Tibial artery (tissue), 4 donors: ENCODE data around the gene CPSF4L.
"Not testable (repeated sequence)": the region's sequence is repeated elsewhere in the genome, so short reads cannot be mapped to it uniquely, and the experiment has no call there.

ENCODE experiments used
- DNase-seq, 2 donors: peaks; one replicate each; pipeline ENCODE4 v3.0.0-alpha.2; 2019
- H3K27ac ChIP-seq, 2 donors: fragments of 200-600 bp; sonication (generic) in 1 of 2; 1 replicate in 1 of 2; 2 replicates in 1 of 2; pipeline ENCODE4 v1.5.1; 2018 to 2019; ENCODE audit warnings: mild to moderate bottlenecking in 1 of 2
- H3K27me3 ChIP-seq, 2 donors: fragments of 200-600 bp; sonication (generic) in 1 of 2; one replicate each; pipeline versions ENCODE4 v1.5.1 to v1.6.0; 2016 to 2019
- H3K36me3 ChIP-seq, 3 donors: fragments of 200-600 bp; sonication (generic) in 2 of 3; one replicate each; pipeline ENCODE4 v1.5.1; 2016 to 2019; ENCODE audit warnings: mild to moderate bottlenecking in 2 of 3
- H3K4me1 ChIP-seq, 4 donors: fragments of 200-600 bp; sonication (generic) in 2 of 4; 1 replicate in 3 of 4; 2 replicates in 1 of 4; pipeline ENCODE4 v1.5.1; 2016 to 2019
- H3K4me3 ChIP-seq, 2 donors: fragments of 200-600 bp; sonication (generic) in 1 of 2; 1 replicate in 1 of 2; 2 replicates in 1 of 2; pipeline ENCODE4 v1.5.1; 2018 to 2019; ENCODE audit warnings: mild to moderate bottlenecking in 2 of 2
- H3K9me3 ChIP-seq, 3 donors: fragments of 200-600 bp; sonication (generic) in 1 of 3; one replicate each; pipeline ENCODE4 v1.5.1; 2016 to 2019
- intact Hi-C: fragments of 100-400 bp; cut with DNase I; formaldehyde crosslinking; loops from one replicate; pipeline ENCODE4 v1.15.0; 2023; ENCODE audit warnings: low total_unique reads
- TF ChIP-seq, protein P1 (sequence below), 2 experiments: fragments of 200-600 bp in 1 of 2; fragments of 450-650 bp in 1 of 2; IDR thresholded peaks; one replicate each; pipeline ENCODE4 v1.5.1; 2017 to 2019; ENCODE audit warnings: antibody characterized with exemption in 2 of 2, mild to moderate bottlenecking in 1 of 2, moderate library complexity in 1 of 2

CPSF4L gene, protein sequence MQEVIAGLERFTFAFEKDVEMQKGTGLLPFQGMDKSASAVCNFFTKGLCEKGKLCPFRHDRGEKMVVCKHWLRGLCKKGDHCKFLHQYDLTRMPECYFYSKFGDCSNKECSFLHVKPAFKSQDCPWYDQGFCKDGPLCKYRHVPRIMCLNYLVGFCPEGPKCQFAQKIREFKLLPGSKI

DNA sequence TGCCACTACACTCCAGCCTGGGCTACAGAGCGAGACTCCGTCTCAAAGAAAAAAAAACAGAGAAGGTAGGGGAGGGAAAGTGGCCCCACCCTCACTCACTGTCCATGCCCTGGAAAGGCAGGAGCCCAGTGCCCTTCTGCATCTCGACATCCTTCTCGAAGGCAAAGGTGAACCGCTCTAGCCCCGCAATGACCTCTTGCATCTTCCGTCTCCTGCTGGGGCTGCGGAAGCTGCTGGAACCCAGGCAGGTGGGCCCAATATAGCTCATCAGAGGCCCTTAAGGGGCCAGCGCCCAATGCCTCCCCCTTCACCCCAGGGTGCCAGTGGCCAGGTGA, at the start of gene CPSF4L:
Gene CPSF4L, minus strand, starts transcription at position 264 of the 335 bp plus-strand sequence. Its CDS starts 62 bp downstream, at position 202.
- H3K36me3 ChIP-seq: no peaks in the 10 kb centered on the region
- no peaks in the 10 kb centered on the region for H3K27me3 ChIP-seq
- H3K9me3 ChIP-seq: no peaks in the 10 kb centered on the region
- peaks cover 0 to 4% (median 0%) of the 10 kb centered on the region in 4 donors for H3K4me1 ChIP-seq
- DNase-seq: no peak
- H3K27ac ChIP-seq: no peak within 1 kb of the TSS
- H3K4me3 ChIP-seq: no peak within 1 kb of the TSS
- TF ChIP-seq, protein P1, sequence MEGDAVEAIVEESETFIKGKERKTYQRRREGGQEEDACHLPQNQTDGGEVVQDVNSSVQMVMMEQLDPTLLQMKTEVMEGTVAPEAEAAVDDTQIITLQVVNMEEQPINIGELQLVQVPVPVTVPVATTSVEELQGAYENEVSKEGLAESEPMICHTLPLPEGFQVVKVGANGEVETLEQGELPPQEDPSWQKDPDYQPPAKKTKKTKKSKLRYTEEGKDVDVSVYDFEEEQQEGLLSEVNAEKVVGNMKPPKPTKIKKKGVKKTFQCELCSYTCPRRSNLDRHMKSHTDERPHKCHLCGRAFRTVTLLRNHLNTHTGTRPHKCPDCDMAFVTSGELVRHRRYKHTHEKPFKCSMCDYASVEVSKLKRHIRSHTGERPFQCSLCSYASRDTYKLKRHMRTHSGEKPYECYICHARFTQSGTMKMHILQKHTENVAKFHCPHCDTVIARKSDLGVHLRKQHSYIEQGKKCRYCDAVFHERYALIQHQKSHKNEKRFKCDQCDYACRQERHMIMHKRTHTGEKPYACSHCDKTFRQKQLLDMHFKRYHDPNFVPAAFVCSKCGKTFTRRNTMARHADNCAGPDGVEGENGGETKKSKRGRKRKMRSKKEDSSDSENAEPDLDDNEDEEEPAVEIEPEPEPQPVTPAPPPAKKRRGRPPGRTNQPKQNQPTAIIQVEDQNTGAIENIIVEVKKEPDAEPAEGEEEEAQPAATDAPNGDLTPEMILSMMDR (IDR thresholded peaks at IDR 0.05): no peak
- intact Hi-C loops: no loop called here

DNA sequence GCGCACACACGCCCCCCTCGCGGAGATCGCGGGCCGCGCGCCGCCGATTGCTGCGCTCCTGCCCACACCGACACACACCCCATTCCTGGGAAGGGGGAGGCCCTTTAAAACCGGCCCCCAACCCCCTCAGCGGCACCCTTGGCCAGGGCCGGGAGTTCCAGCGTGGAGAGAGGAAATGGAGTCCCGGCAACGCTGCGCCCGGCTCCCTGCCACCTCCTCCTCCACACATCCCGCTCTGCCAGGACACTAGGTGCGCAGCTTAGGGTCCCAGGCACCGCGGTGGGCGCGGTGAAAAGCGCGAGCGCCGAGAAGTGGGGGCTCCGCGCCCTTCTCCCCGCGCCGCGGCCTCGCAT, 49.7 kb upstream of the CPSF4L start:
- Histone ChIP-seq H3K36me3 (no peaks in the 10 kb centered on the region), H3K4me3 (peak overlapping the region; percentile 76 to 94), H3K9me3 (no peaks in the 10 kb centered on the region), H3K27ac (peak overlapping the region; percentile 97 to 98), H3K4me1 (peaks cover 0 to 46% (median 40%) of the 10 kb centered on the region in 4 donors), H3K27me3 (no peaks in the 10 kb centered on the region)
- TF ChIP-seq, protein P1 (IDR thresholded peaks at IDR 0.05): no peak
- no peak for DNase-seq
- intact Hi-C loops: loop anchor here (2.0 kb wide), 2 partner anchors 19 to 79 kb away; a partner anchor contains a TSS

DNA sequence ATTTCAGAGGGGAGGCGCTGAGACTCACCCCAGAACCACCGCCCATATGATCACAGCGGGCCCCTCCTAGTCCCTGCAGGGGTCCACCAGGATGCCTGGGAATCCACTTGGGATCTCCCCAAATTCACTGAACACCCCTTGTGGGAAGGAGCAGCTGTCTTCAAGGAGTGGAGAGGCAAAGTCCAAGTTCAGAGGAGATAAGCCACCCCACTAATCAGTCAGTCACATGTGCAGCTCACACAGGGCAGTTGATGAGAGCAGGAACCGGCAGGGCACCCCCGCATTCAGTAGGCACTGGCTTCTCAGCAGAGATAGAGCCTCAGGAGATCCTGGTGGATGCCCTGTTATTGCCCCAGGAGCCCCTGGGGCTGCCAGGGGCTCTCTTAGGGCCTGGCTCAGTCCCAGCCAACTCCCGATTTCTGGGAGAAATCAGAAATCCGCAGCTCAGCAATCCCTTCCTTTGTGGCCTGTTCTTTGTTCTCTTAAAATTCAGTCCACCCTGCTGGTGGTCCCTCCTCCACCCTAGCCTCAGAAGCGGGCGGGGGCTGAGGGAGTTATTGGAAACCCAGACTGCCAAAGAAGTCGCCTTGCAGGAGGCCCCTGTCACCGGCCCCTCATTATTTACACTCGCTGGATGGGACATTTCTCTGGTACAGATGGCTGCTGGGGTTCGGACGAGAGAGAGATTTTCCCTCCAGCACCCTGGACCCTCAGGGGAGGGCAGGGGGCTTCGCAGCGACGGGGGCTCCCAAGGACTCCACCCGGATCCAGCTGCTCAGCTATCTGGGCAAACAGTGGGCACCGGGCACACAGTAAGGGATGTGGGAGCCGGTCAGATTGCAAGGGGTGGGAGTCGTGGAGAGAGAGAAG, 48.3 kb upstream of the CPSF4L start:
- no peak for DNase-seq
- intact Hi-C loops: loop anchor here (2.0 to 10.0 kb wide), 3 partner anchors 17 to 215 kb away; partner anchors contain the start of gene SLC39A11
- Histone ChIP-seq H3K27me3 (no peaks in the 10 kb centered on the region), H3K4me1 (peaks cover 0 to 60% (median 54%) of the 10 kb centered on the region in 4 donors), H3K4me3 (peak overlapping the region; percentile 76 to 94), H3K27ac (peak overlapping the region; percentile 97 to 98), H3K36me3 (no peaks in the 10 kb centered on the region), H3K9me3 (no peaks in the 10 kb centered on the region)
- TF ChIP-seq, protein P1 (IDR thresholded peaks at IDR 0.05): no peak

DNA sequence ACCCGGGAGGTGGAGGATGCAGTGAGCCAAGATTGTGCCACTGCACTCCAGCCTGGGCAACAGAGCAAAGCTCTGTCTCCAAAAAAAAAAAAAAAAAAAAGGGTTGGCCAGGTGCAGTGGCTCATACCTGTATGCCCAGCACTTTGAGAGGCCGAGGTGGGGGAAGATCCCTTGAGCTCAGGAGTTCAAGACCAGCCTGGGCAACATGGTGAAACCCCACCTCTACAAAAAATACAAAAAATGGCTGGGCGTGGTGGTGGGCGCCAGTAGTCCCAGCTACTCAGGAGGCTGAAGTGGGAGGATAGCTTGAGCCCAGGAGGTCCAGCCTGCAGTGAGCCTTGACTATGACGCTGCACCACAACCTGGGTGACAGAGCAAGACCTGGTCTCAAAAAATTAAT, 47.3 kb upstream of the CPSF4L start:
- not testable (repeated sequence) for DNase-seq, H3K9me3 ChIP-seq, H3K27me3 ChIP-seq, H3K36me3 ChIP-seq
- intact Hi-C loops: loop anchor here (10.0 kb wide), 1 partner anchor 214 kb away; the partner anchor contains the start of gene SLC39A11
- Histone ChIP-seq H3K4me1 (peaks cover 0 to 70% (median 63%) of the 10 kb centered on the region in 4 donors), H3K27ac (peak overlapping the region; percentile 97 to 98), H3K4me3 (peak overlapping the region; percentile 76 to 94)

DNA sequence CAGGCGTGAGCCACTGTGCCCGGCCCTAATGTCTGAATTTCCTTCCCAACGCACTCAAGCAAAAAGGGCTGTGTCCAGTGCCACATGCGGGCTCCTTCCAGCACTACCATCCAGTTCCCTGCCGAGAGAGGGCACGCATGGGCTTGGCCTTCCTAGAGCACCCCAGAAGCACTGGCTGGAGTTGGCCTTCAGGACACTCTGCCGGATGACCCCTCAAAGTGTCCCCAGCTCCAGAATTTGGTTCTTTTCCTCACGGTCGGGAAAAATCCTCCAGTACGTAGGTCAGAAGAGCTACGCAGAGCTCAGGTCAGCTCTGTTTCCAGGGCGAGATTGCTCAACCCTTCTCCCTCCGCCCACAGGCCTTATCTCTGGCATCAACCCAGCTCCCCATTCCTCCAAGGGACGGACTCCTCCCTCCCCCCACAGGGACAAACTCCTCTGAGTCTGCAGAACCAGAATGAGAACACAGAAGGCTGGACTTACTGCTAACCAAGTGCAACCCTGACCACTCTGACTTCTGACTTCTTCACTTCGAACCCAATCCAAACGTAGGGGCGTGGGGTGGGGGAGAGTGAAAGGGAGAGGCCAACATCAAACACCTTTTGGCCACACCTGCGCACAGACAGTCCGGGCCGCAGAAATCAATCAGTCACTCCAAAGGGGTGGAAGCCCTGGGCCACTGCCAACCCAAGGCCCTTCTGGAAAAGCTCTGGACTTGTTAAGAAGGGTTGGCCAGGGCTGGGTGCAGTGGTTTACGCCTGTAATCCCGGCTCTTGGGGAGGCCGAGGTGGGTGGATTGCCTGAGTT, 46.5 kb upstream of the CPSF4L start:
- Histone ChIP-seq H3K4me1 (peaks cover 0 to 77% (median 69%) of the 10 kb centered on the region in 4 donors), H3K27me3 (no peaks in the 10 kb centered on the region), H3K4me3 (peak overlapping the region; percentile 76 to 94), H3K9me3 (no peaks in the 10 kb centered on the region), H3K36me3 (no peaks in the 10 kb centered on the region), H3K27ac (peak overlapping the region; percentile 97 to 98)
- TF ChIP-seq, protein P1 (IDR thresholded peaks at IDR 0.05): no peak
- intact Hi-C loops: loop anchor here (10.0 kb wide), 1 partner anchor 213 kb away; the partner anchor contains the start of gene SLC39A11
- peak; percentile 80 to 95 for DNase-seq
